Stimulated activated CD4-positive, alpha-beta T cell treated with anti-CD3 and anti-CD28 coated beads, Interleukin-1b, Interleukin-23, amount 100 ng/mL, for 1 hour (primary cell): Measurements from ENCODE around the gene FBXO41.

Experiments used
- DNase-seq, 2 donors: peaks; one replicate each; pipeline ENCODE4 v3.0.0-alpha.2; 2020; ENCODE audit warnings: low read depth in 2 of 2

The FBXO41 gene

GRCh38 chr2:73212448-73213176 is 71.7 kb downstream of the FBXO41 start:
- peak; percentile 23 to 67 for DNase-seq

GRCh38 chr2:73212098-73212447 is 72.2 kb downstream of the FBXO41 start:
- no peak for DNase-seq

GRCh38 chr2:73210696-73211095 is 73.6 kb downstream of the FBXO41 start:
- DNase-seq: no peak

- no peak for DNase-seq
Measured at GRCh38 chr2:73210019-73210418, 74.3 kb downstream of the FBXO41 start.

GRCh38 chr2:73208258-73208657 is 76.0 kb downstream of the FBXO41 start:
- DNase-seq: no peak

- DNase-seq: no peak
Measured at GRCh38 chr2:73205611-73206010, 78.7 kb downstream of the FBXO41 start.
